HepG2 (cell line): ENCODE measurements around the gene RASSF6. TPM values are rescaled to one million over a fixed set of nuclear protein-coding genes. Genes with fewer than 3 reads are reported as not detected.

Experiments used
- ATAC-seq: fragments of 200-7000 bp; cut with Tn5 transposase; 3 replicates; pipeline ENCODE4 v1.9.1; 2020; ENCODE audit warnings: mild to moderate bottlenecking, moderate library complexity
- BruUV-seq: library from RNA; stranded (reverse); fragments of 400-500 nt; replicated peaks from 2 replicates; lab custom pipeline; 2021; lab: Mats Ljungman, UMichigan
- CTCF ChIA-PET: fragments of 300-600 bp; formaldehyde crosslinking; extraction: SDS; loops from one replicate; lab custom pipeline; 2021; ENCODE audit warnings: low total read pairs, inconsistent platforms, low intra/inter-chr PET ratio; lab: Yijun Ruan, JAX
- POLR2A ChIA-PET: fragments of 350-600 bp; sonication (Branson Sonifier 250); formaldehyde crosslinking; loops from one replicate; lab custom pipeline; 2020; ENCODE audit warnings: antibody characterized with exemption, inconsistent platforms; lab: Yijun Ruan, JAX
- DNase-seq: peaks from one replicate; pipeline ENCODE4 v3.0.0-alpha.2; 2015; ENCODE audit warnings: low spot score
- FAIRE-seq: peaks from 3 replicates; lab custom pipeline; 2011; peaks lifted over from hg19 to GRCh38; lab: Jason Lieb, UNC
- H2AFZ ChIP-seq: one replicate; pipeline ENCODE4 v1.6.1; 2011; ENCODE audit warnings: low read length, inconsistent platforms
- H3K27ac ChIP-seq: fragments of 300-600 bp; 3 replicates; pipeline ENCODE4 v1.8.0; 2011; ENCODE audit warnings: mixed run types, mild to moderate bottlenecking, mixed read lengths, low read length, inconsistent platforms; ENCODE audit not compliant: insufficient read depth; ENCODE audit errors: extremely low read length
- H3K27me3 ChIP-seq, 2 experiments: fragments of 200-600 bp in 1 of 2; 2 replicates in 1 of 2; 3 replicates in 1 of 2; pipeline versions ENCODE4 v1.6.0 to v1.8.0; 2011; ENCODE audit warnings: low read length in 2 of 2, mild to moderate bottlenecking in 2 of 2, moderate library complexity in 2 of 2, inconsistent platforms in 1 of 2; ENCODE audit not compliant: insufficient read depth in 2 of 2, control insufficient read depth in 1 of 2
- H3K36me3 ChIP-seq, 2 experiments: fragments of 200-600 bp in 1 of 2; replicated peaks in 1 of 2; 2 replicates in 1 of 2; 3 replicates in 1 of 2; pipeline versions ENCODE4 v1.5.1 to v1.8.0; 2011; ENCODE audit warnings: low read length in 2 of 2, inconsistent platforms in 1 of 2; ENCODE audit not compliant: insufficient read depth in 2 of 2, control insufficient read depth in 1 of 2
- H3K4me1 ChIP-seq: 2 replicates; pipeline ENCODE4 v1.5.1; 2012; ENCODE audit warnings: low read length, inconsistent platforms; ENCODE audit not compliant: insufficient read depth
- H3K4me2 ChIP-seq: 2 replicates; pipeline ENCODE4 v1.6.0; 2011; ENCODE audit warnings: low read depth, low read length, inconsistent platforms
- H3K4me3 ChIP-seq, 3 experiments: fragments of 200-600 bp in 1 of 3; sonication (generic), shearing (Covaris generic) in 1 of 3; replicated peaks in 1 of 3; 2 replicates each; pipeline ENCODE4 v1.5.1; 2011 to 2016; ENCODE audit warnings: low read length in 3 of 3, inconsistent platforms in 2 of 3, low read depth in 2 of 3, mild to moderate bottlenecking in 2 of 3, control low read depth in 1 of 3, mixed read lengths in 1 of 3; ENCODE audit not compliant: insufficient read depth in 1 of 3
- H3K79me2 ChIP-seq: one replicate; pipeline ENCODE4 v1.6.1; 2011; ENCODE audit warnings: low read length, inconsistent platforms; ENCODE audit not compliant: insufficient read depth
- H3K9ac ChIP-seq: 2 replicates; pipeline ENCODE4 v1.6.0; 2011; ENCODE audit warnings: mild to moderate bottlenecking, low read depth, low read length, inconsistent platforms; ENCODE audit not compliant: insufficient read depth
- H3K9me3 ChIP-seq: 2 replicates; pipeline ENCODE4 v1.5.1; 2012; ENCODE audit warnings: mild to moderate bottlenecking, low read length
- H4K20me1 ChIP-seq: 2 replicates; pipeline ENCODE4 v1.6.0; 2011; ENCODE audit warnings: inconsistent platforms, mild to moderate bottlenecking, low read length, moderate library complexity; ENCODE audit not compliant: insufficient read depth
- FOXO1 ChIP-seq: sonication (generic); formaldehyde crosslinking; IDR thresholded peaks from 2 replicates; pipeline ENCODE4 v1.4.0; 2020; ENCODE audit warnings: missing genetic modification reagents
- GPN1 ChIP-seq: sonication (generic); formaldehyde crosslinking; IDR thresholded peaks from 2 replicates; pipeline ENCODE4 v1.5.1; 2020; ENCODE audit warnings: missing genetic modification reagents, borderline replicate concordance
- PLRG1 ChIP-seq: fragments of 450-650 bp; conservative IDR thresholded peaks from 2 replicates; pipeline ENCODE4 v1.6.1; 2016
- TCF12 ChIP-seq, 2 experiments: fragments of 450-650 bp in 1 of 2; sonication (generic) in 1 of 2; formaldehyde crosslinking in 1 of 2; IDR thresholded peaks; 2 replicates each; pipeline versions ENCODE4 v1.6.1 to v1.8.0; 2017 to 2022; ENCODE audit warnings: antibody characterized with exemption in 1 of 2, mild to moderate bottlenecking in 1 of 2, missing genetic modification reagents in 1 of 2, moderate library complexity in 1 of 2
- ZNF225 ChIP-seq: sonication (generic); formaldehyde crosslinking; IDR thresholded peaks from 2 replicates; pipeline ENCODE4 v1.4.0; 2020; ENCODE audit warnings: mild to moderate bottlenecking, missing genetic modification reagents
- ZNF44 ChIP-seq: sonication (generic); formaldehyde crosslinking; IDR thresholded peaks from 2 replicates; pipeline ENCODE4 v1.5.1; 2020; ENCODE audit warnings: mild to moderate bottlenecking, missing genetic modification reagents
- ZNF724P ChIP-seq: sonication (generic); formaldehyde crosslinking; IDR thresholded peaks from 2 replicates; pipeline ENCODE4 v1.8.0; 2022; ENCODE audit warnings: missing genetic modification reagents, borderline replicate concordance
- in situ Hi-C: cut with HindIII; loops from 2 replicates; pipeline ENCODE4 v1.10.0; 2017; ENCODE audit warnings: low pct_unique_long_range_greater_than_20kb; ENCODE audit not compliant: extremely low pct_ligation_motif_present
- intact Hi-C: fragments of 100-400 bp; cut with micrococcal nuclease; formaldehyde crosslinking; loops from one replicate; pipeline ENCODE4 v1.10.0; 2022; ENCODE audit not compliant: unreplicated experiment
- polyA plus RNA-seq, 8 experiments: library from polyadenylated mRNA; depleted of rRNA in 3 of 8; stranded (reverse) in 7 of 8; unstranded in 1 of 8; fragments of >200 nt; fragmentation: Illumina TruSeq in 4 of 8; extraction: Trizol in 4 of 8; gene quantifications; 2 replicates each; pipeline versions ENCODE4 v1.2.1 to v1.2.3, GENCODE V29; 2011 to 2016; ENCODE audit warnings: low read depth in 4 of 8, missing spikeins in 1 of 8, mixed read lengths in 1 of 8; ENCODE audit not compliant: insufficient read depth in 1 of 8
- total RNA-seq, 5 experiments: library from RNA; depleted of rRNA; stranded (reverse); fragments of >200 nt; fragmentation: Illumina TruSeq; extraction: Trizol; gene quantifications; 2 replicates each; pipeline ENCODE4 v1.2.3, GENCODE V29; 2016; ENCODE audit warnings: low read depth in 1 of 5
- TF ChIP-seq, protein P1 (sequence below): sonication (generic); formaldehyde crosslinking; IDR thresholded peaks from 2 replicates; pipeline ENCODE4 v1.4.0; 2020; ENCODE audit warnings: mild to moderate bottlenecking, missing genetic modification reagents, borderline replicate concordance

The RASSF6 gene
- total and polyA plus RNA-seq, 2 of the 13 experiments (the other 11 are each of a cell fraction or from before 2014, with no cell fraction given), result 0.03 to 0.11 TPM

DNA sequence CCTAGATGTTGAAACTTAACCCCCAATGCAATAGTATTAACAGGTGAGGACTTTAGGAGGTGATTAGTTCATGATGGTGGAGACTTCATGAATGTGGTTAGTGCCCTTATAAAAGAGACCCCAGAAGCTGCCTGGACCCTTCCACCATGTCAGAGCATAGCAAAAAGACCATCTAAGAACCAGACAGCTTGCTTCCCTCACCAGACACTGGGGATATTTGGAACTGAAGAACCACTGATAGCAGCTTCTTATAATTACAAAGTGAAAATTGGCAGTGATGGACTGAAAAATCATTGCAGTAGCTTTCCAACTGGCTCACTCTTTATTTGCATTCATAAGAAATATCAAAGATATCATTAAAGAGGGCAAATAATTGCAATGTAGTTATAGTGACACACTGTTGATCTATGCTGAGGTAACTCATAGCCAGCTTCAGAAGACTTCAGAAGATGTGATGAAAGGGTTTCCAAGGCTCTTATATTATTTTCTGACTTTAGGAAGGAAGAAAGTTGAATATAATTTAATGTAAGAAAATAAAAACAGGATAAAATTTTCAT, 5.8 kb downstream of the RASSF6 start:
- FAIRE-seq (no peak), ATAC-seq (no peak), DNase-seq (no peak)
- intact Hi-C loops (loop anchor here (2.0 kb wide), 1 partner anchor 22 kb away; no protein-coding TSS in a partner anchor), in situ Hi-C loops (no loop called here)
- Histone ChIP-seq H3K36me3 (no peaks in the 10 kb centered on the region), H3K4me2 (no peak overlapping the region), H3K27ac (no peak overlapping the region), H2AFZ (no peak overlapping the region), H3K4me1 (peaks cover 27% of the 10 kb centered on the region), H3K27me3 (no peaks in the 10 kb centered on the region), H3K4me3 (no peak overlapping the region), H4K20me1 (no peaks in the 10 kb centered on the region), H3K79me2 (no peaks in the 10 kb centered on the region), H3K9me3 (no peaks in the 10 kb centered on the region), H3K9ac (no peak overlapping the region)
- TF ChIP-seq TCF12 (IDR thresholded peaks at IDR 0.05) (no peak), TCF12 (CRISPR knock-in tag; IDR thresholded peaks at IDR 0.05) (no peak), FOXO1 (CRISPR knock-in tag) (no peak), ZNF225 (CRISPR knock-in tag) (no peak), ZNF44 (CRISPR knock-in tag) (no peak), GPN1 (no peak), ZNF724P (CRISPR knock-in tag) (no peak), PLRG1 (no peak)
- TF ChIP-seq, protein P1, sequence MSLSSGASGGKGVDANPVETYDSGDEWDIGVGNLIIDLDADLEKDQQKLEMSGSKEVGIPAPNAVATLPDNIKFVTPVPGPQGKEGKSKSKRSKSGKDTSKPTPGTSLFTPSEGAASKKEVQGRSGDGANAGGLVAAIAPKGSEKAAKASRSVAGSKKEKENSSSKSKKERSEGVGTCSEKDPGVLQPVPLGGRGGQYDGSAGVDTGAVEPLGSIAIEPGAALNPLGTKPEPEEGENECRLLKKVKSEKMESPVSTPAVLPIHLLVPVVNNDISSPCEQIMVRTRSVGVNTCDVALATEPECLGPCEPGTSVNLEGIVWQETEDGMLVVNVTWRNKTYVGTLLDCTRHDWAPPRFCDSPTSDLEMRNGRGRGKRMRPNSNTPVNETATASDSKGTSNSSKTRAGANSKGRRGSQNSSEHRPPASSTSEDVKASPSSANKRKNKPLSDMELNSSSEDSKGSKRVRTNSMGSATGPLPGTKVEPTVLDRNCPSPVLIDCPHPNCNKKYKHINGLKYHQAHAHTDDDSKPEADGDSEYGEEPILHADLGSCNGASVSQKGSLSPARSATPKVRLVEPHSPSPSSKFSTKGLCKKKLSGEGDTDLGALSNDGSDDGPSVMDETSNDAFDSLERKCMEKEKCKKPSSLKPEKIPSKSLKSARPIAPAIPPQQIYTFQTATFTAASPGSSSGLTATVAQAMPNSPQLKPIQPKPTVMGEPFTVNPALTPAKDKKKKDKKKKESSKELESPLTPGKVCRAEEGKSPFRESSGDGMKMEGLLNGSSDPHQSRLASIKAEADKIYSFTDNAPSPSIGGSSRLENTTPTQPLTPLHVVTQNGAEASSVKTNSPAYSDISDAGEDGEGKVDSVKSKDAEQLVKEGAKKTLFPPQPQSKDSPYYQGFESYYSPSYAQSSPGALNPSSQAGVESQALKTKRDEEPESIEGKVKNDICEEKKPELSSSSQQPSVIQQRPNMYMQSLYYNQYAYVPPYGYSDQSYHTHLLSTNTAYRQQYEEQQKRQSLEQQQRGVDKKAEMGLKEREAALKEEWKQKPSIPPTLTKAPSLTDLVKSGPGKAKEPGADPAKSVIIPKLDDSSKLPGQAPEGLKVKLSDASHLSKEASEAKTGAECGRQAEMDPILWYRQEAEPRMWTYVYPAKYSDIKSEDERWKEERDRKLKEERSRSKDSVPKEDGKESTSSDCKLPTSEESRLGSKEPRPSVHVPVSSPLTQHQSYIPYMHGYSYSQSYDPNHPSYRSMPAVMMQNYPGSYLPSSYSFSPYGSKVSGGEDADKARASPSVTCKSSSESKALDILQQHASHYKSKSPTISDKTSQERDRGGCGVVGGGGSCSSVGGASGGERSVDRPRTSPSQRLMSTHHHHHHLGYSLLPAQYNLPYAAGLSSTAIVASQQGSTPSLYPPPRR (CRISPR knock-in tag), result no peak
- CTCF ChIA-PET, result no interaction called here
- no TSS peak for BruUV-seq
- POLR2A ChIA-PET, result no interaction called here
